PC-3 (cell line): ENCODE measurements around the gene CCDC66.
"Not testable (repeated sequence)": the region's sequence is repeated elsewhere in the genome, so short reads cannot be mapped to it uniquely, and the experiment has no call there.

Experiments
- CTCF ChIP-seq: fragments of 300-600 bp; sonication (generic); conservative IDR thresholded peaks from 2 replicates; pipeline ENCODE4 v1.5.1; 2017; ENCODE audit warnings: antibody characterized with exemption, low read depth, mild to moderate bottlenecking, low read length
- EZH2 ChIP-seq: fragments of 300-600 bp; sonication (generic); IDR thresholded peaks from one replicate; pipeline ENCODE4 v1.6.1; 2017; ENCODE audit warnings: antibody characterized with exemption, mild to moderate bottlenecking, low read length; ENCODE audit not compliant: unreplicated experiment
- EZH2phosphoT487 ChIP-seq: fragments of 300-600 bp; sonication (generic); IDR thresholded peaks from 2 replicates; pipeline ENCODE4 v1.6.1; 2018; ENCODE audit warnings: mild to moderate bottlenecking, antibody characterized with exemption, low read length, borderline replicate concordance

GRCh38 chr3:56584275-56584674 is 27.3 kb downstream of the CCDC66 start:
- not testable (repeated sequence) for TF ChIP-seq CTCF, EZH2, EZH2phosphoT487
